Right renal pelvis (tissue), 4 donors: ENCODE measurements around the gene NF2. TPM values are rescaled to one million over a fixed set of nuclear protein-coding genes. Genes with fewer than 3 reads are reported as not detected.

Experiments used
- DNase-seq, 4 donors: peaks; one replicate each; pipeline ENCODE4 v3.0.0-alpha.2; 2013; ENCODE audit warnings: low read depth in 4 of 4, low spot score in 3 of 4, missing footprints in 1 of 4
- polyA plus RNA-seq, 4 donors: library from polyadenylated mRNA; unstranded; fragments of 120-200 nt; gene quantifications; one replicate each; pipeline ENCODE4 v1.2.1, GENCODE V29; 2013; ENCODE audit not compliant: insufficient read length in 4 of 4

The NF2 gene
- polyA plus RNA-seq, 4 donors, result 24.3 to 30.6 (median 30.1) TPM

GRCh38 chr22:29717789-29718188 lies 114.4 kb downstream of the NF2 start:
- no peak for DNase-seq

DNA sequence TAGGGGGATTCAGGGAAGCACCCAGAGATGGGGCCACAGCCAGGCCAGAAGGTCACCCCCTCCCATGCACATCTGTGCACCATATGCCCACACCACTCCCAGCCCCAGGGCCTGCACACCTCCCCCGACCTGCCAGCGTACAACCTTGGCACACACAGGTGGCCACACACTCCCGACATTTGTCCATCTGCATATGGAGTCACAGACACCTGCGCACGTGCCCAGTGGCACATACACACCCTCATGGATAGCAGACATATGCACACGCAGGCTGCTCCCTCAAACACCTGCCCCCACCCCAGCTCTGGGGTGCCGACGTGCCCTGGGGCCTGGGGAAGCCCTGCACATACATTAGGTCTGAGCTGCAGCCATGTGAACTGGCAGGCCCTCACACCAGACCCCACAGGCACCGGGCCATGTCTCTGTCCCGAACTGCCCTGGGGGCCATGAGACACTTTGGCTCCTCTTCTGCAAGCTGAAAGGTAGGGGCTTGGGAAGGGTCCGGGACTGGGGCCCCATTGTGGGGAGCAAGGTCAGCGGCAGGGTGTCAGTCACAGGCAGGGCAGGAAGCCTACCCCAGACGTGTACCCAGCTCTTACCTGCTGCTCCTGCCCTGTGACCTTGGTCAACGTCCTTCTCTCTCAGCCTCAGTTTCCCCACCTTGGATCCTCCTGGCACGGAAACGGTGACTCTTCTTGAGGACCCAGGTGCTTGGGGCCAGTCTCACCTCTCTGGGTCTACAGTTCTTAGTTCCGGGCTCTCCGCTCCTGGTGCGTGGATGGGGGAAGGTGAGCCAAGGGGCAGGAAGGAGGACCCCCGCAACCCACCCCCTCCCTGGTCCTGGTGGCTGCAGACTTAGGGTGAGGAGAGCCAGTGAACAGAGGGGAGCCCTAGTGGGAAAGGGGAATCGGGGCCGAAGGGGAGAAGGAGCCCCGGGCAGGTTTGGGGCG lies 115.8 kb downstream of the NF2 start:
- no peak for DNase-seq

DNA sequence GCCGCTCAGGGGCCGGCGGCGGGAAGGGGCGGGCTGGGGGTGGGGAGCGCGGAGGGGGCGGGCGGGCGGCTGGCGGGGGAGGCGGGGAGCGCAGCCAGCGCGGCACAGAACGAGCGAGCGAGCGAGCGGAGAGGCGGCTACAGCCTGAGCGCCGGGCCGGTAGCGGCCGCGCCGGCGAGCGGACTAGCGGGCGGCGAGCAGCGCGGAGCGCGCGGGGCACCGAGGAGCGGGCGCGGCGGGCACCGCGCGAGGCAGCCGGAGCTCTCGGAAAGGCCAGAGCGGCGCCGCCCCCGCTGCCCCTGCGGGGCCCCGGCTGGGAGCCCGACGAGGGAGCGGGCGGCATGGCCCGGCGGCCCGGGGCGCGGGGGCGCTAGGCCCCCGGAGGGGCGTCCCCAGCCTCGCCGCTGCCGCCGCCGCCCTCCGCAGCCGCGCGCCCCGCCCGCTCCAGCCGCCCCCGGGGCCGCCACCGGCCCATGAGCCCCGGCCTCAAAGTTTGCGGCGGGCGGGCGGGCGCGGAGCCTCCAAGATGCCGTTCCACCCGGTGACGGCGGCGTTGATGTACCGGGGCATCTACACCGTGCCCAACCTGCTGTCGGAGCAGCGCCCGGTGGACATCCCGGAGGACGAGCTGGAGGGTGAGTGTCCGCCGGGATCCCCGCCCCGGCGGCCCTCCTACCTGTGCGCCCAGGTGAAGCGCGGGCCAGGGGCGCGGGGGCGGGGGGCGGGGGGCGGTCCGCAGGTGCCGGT lies 116.6 kb downstream of the NF2 start, which contains the start of gene CABP7:
CABP7 (plus strand) TSS at position 105 of the 747 bp plus-strand sequence; CDS start at position 527, 422 bp downstream.
- no peak for DNase-seq

GRCh38 chr22:29720811-29721323 lies 117.4 kb downstream of the NF2 start:
- DNase-seq, result no peak

DNA sequence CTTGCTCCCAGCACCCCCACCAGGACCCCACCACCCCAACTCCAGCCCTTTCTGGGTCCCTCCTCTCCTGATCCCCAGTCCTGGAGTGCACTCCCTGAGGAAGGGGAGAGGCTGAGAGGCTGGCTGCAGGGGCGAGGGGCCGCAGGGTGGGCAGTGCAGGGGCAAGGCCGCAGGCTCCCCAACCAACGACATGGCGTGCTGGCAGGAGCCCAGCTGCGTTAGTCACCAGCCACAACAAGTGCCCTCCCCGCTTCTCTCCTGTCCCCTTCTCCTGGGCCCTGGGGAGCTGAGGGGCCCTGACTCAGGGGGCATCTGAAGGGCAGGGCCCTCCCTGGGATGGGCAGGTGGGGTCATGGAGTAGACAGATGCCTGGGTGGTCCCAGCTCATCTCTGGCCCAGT lies 118.7 kb downstream of the NF2 start:
- no peak for DNase-seq

DNA sequence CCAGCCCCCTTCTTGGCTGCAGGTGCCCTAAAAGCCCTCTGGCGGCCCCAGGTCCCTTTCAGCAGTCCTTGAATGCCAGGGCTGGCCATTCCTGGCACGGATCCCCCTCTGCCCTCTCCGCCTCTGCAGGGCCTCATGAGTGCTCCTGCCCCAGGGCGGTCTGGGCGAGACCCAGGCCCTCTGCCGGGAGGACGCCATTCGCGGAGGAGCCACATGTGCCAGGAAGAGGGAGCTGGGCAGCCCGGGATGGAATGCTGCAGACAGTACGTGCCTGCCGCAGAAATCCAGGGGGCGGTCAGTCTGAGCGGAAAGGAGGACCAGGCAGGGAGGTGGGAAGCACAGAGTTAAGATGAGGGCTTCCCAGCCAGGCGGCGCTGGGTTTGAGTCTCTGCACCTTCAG lies 119.2 kb downstream of the NF2 start:
- no peak for DNase-seq

GRCh38 chr22:29723766-29724165 lies 120.3 kb downstream of the NF2 start:
- DNase-seq, result no peak

GRCh38 chr22:29724843-29725242 lies 121.4 kb downstream of the NF2 start:
- no peak for DNase-seq

DNA sequence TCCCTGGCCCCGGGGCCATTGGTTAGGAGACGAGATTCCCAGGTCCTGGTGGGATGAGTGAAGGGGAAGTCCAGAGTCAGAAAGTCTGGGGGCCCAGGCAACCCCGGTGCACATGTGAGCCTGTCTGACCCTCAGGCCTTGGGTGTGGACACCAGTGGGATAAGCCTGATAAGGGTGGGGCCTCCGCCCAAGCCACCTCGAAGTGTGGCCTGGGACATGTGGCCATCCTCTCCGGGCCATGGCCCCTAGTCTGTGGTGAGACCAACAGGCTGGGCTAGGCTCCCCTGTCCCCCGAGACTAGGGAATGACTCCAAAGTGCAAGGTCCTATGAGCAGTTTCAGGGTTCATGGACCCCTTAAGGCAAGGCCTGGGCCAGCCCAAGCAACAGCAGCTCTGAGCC lies 122.7 kb downstream of the NF2 start:
- DNase-seq, result no peak

DNA sequence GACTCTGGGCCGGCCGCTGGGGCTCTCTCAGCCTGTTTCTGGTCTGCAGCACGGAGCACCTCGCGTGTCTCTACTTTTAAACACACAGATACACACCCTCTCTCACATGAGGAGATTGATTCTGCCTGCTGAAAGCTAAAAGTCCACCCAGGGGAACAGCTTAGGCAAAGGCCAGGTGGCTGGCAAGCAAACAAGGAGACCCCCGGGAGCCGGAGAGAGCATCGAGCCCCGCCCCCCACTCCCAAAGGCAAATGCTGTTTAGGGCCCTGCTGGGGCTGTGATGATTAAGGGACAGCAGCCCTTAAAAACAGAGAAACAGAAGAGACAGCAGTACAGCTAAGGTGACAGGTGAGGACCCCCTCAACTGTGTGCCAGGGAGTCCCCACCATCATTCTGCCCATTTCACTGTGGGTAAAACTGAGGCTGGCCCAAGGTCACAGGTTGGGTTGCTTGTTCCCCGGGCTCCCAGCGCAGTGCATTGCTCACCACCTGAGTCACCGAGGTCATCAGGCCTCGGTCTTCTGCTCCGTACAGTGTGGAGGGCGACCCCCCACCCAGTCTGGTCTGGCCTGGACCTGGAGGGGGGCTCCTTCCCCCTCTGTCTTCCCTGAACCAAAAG lies 123.2 kb downstream of the NF2 start:
- DNase-seq, result no peak

DNA sequence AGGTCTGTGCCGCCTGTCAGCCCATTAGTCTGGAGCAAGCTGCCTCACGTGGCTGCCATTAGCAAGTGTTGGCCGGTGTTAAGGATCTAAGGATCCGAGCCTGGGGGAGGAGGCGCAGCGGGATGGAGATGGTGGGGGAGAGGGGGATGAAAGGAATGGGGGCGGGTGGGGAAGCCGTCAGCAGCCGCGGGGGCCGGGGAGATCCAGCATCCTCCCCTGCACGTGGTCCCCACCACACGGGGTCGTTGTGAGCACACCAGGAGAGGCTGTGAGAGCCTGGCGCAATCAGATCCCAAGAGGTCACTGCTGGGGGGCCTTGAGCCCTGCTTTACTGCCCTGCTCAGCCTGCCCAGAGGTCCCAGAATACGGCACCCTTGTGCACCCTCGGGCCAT lies 123.7 kb downstream of the NF2 start:
- DNase-seq, result peak in 1 of 4 donors; percentile 23

DNA sequence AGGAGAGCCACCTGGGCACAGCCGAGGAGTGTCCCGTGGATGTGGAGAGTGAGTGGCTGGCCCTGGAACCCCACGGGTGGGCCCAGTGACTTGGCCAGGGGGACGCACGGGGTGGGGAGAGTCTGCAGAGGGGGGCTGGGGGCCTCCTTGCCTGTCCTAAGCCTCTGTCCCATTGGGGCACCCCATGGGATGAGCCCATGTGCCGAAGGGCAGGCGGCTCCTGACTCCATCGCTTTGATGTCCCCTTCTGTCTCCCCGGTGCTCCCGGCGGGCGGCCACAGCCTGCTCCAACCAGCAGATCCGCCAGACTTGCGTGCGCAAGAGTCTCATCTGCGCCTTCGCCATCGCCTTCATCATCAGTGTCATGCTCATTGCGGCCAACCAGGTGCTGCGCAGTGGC lies 125.7 kb downstream of the NF2 start:
- DNase-seq, result no peak

DNA sequence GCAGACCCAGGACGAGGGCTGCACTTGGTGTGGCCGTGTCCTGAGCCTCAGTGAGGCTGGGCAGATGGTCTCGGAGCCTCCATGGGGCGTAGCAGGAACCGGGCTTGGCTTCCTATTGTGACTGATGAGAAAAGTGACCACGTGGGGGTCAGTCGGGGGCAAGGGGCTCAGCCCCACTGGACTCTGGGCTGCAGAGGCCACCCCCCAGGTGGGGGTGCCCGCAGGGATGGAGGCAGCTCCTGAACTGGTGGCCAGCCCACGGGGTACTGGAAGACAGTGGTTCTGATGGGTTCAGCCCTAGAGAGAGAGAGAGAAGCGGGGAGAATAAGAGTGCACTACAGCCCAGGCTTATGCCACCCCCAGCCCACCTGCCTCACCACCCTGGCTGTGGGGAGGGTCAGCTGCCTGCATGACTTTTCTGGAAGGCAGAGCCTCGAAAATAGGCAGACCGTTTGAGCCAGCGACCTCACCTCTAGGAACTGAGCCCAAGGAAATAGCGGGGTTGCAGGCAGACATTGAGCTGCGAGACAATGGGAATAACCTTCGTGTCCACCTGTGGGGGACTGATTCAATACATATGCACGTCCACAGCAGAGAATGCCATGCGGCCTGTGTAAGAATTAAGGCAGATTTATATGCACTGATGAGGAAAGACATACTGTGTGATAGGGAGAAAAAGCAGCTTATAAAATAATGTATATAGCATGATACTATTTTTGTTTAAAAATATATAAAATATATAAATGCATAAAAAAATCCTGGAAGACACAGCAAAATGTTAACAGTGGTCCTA lies 127.8 kb downstream of the NF2 start:
- DNase-seq, result no peak

DNA sequence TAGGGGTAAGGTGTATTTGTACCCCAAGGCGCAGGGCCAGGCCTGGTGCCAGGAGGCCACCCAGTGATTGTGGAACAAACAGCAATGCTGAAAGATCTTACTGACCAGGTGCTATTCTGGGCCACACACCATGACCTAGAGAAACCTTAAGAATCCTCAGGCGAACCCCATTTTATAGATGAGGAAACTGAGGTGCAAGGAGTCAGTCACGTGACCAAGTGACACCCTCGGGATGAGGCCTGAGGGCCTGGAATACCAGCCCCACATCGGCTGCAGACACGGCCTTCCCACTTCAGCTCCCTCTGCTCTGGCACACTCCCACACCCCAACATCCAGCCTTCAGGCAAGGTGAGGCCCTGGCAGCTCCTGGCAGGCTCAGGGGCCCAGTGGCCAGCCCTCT lies 129.4 kb downstream of the NF2 start:
- DNase-seq, result no peak

DNA sequence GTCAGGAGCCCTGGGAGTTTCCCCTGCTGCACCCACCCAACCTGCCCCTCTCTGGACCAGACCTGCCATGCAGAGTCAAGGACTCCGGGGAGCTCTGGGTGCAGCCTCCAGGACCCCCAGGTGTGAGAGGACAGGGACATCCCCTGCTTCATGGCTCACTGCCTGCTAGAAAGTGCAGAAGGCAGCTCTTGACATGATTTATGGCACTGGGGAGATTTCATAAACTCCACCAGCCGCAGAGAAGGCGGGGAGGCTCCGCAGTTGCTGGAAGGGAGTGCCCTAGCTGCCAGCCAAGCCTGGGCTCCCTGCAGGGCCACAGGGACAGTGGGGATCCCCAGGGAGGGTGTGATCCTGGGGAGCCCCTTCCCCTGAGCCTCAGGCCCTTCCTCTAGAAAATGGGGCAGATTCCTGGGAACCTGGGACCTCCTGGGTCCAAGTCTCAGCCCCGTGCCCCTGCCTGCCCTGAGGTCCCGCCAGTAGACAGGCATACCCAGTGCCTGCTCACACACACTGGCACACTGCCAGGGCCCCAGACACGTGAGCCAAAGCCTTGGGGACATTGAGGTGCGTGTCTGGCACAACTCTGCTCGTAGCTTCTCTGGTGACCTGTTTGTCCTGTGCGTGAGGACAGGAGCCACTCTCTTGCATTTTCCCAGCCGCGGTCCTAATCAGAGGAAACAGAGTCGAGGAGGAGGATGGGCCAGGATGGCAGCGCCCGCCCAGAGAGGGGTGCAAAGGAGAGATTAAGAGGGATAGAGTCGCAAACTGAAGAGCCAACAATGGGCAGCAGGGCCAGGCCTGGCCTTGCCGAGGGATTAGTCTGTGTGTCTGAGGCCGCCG lies 130.1 kb downstream of the NF2 start:
- peak in 2 of 4 donors; percentile 42 to 44 for DNase-seq

GRCh38 chr22:29734406-29734805 lies 131.0 kb downstream of the NF2 start:
- no peak for DNase-seq

DNA sequence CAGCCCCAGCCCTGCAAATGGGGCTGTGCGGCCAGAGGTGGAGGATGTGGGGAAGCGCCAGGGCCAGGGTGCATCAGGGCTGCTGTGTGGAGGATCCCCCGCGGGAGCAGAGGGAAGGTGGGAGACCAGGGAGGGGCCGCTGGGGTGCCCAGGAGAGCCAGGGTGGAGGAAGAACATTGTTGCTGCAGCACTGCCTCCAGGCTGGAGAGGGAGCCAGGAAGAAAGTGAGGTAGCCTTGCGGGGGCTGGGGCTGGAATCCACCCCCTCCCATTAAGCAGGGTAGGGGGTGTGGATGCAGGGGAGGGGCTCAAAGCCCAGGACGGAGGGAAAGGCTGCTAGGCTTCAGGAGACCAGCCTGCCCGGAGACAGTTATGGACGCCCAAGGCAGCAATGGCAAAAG lies 131.4 kb downstream of the NF2 start:
- DNase-seq, result no peak

GRCh38 chr22:29735416-29735815 lies 132.0 kb downstream of the NF2 start:
- no peak for DNase-seq
